Trophoblast cell (in vitro differentiated cells and primary cell): ENCODE data around the gene RNF123.
"Not testable (repeated sequence)": the region's sequence is repeated elsewhere in the genome, so short reads cannot be mapped to it uniquely, and the experiment has no call there.

Source experiments
- DNase-seq, 2 donors: peaks; one replicate each; pipeline ENCODE4 v3.0.0-alpha.2; 2016
- H2AFZ ChIP-seq: 2 replicates; pipeline ENCODE4 v1.6.1; 2013; ENCODE audit warnings: low read length, moderate library complexity, mild to moderate bottlenecking; ENCODE audit not compliant: insufficient read depth, poor library complexity
- H2AK5ac ChIP-seq: 2 replicates; pipeline ENCODE4 v1.6.1; 2013; ENCODE audit warnings: mild to moderate bottlenecking, low read length
- H2BK120ac ChIP-seq: 2 replicates; pipeline ENCODE4 v1.6.1; 2013; ENCODE audit warnings: low read length, mild to moderate bottlenecking, moderate library complexity; ENCODE audit not compliant: insufficient read depth, poor library complexity
- H2BK12ac ChIP-seq: 2 replicates; pipeline ENCODE4 v1.6.1; 2013; ENCODE audit warnings: mild to moderate bottlenecking, low read length, moderate library complexity
- H2BK5ac ChIP-seq: 2 replicates; pipeline ENCODE4 v1.6.1; 2013; ENCODE audit warnings: low read length, low read depth, moderate library complexity, mild to moderate bottlenecking; ENCODE audit not compliant: poor library complexity
- H3K14ac ChIP-seq: 2 replicates; pipeline ENCODE4 v1.6.1; 2013; ENCODE audit warnings: mild to moderate bottlenecking, low read length
- H3K18ac ChIP-seq: 2 replicates; pipeline ENCODE4 v1.6.1; 2013; ENCODE audit warnings: mild to moderate bottlenecking, low read length
- H3K23ac ChIP-seq: 2 replicates; pipeline ENCODE4 v1.6.1; 2013; ENCODE audit warnings: low read length
- H3K27ac ChIP-seq: 2 replicates; pipeline ENCODE4 v1.5.1; 2013; ENCODE audit warnings: low read depth, mild to moderate bottlenecking, inconsistent platforms, low read length, moderate library complexity
- H3K27me3 ChIP-seq: 2 replicates; pipeline ENCODE4 v1.6.1; 2013; ENCODE audit warnings: inconsistent platforms, mild to moderate bottlenecking, low read length, moderate library complexity; ENCODE audit not compliant: insufficient read depth
- H3K36me3 ChIP-seq, 2 experiments: 1 replicate in 1 of 2; 2 replicates in 1 of 2; pipeline ENCODE4 v1.6.1; 2013; ENCODE audit warnings: low read length in 2 of 2, mild to moderate bottlenecking in 2 of 2, moderate library complexity in 1 of 2; ENCODE audit not compliant: insufficient read depth in 2 of 2, control insufficient read depth in 1 of 2
- H3K4ac ChIP-seq: 2 replicates; pipeline ENCODE4 v1.6.1; 2013; ENCODE audit warnings: low read depth, mild to moderate bottlenecking, low read length, moderate library complexity
- H3K4me1 ChIP-seq, 2 experiments: 1 replicate in 1 of 2; 2 replicates in 1 of 2; pipeline ENCODE4 v1.6.1; 2013; ENCODE audit warnings: low read length in 2 of 2, mild to moderate bottlenecking in 2 of 2, moderate library complexity in 1 of 2; ENCODE audit not compliant: insufficient read depth in 2 of 2, control insufficient read depth in 1 of 2
- H3K4me2 ChIP-seq: 2 replicates; pipeline ENCODE4 v1.6.1; 2013; ENCODE audit warnings: inconsistent platforms, mild to moderate bottlenecking, low read length, moderate library complexity
- H3K4me3 ChIP-seq: 2 replicates; pipeline ENCODE4 v1.5.1; 2013; ENCODE audit warnings: mild to moderate bottlenecking, low read depth, low read length, inconsistent platforms
- H3K79me1 ChIP-seq: one replicate; pipeline ENCODE4 v1.6.1; 2013; ENCODE audit warnings: low read length
- H3K79me2 ChIP-seq: 2 replicates; pipeline ENCODE4 v1.6.1; 2013; ENCODE audit warnings: low read length, mild to moderate bottlenecking; ENCODE audit not compliant: control insufficient read depth, insufficient read depth, poor library complexity
- H3K9ac ChIP-seq: 2 replicates; pipeline ENCODE4 v1.6.1; 2013; ENCODE audit warnings: mild to moderate bottlenecking, low read length
- H3K9me3 ChIP-seq: 2 replicates; pipeline ENCODE4 v1.6.1; 2013; ENCODE audit warnings: low read depth, mild to moderate bottlenecking, control low read depth, inconsistent platforms, low read length; ENCODE audit not compliant: insufficient read depth
- H4K12ac ChIP-seq: 2 replicates; pipeline ENCODE4 v1.6.1; 2013; ENCODE audit warnings: low read depth, mild to moderate bottlenecking, low read length, moderate library complexity
- H4K8ac ChIP-seq: 2 replicates; pipeline ENCODE4 v1.6.1; 2013; ENCODE audit warnings: low read depth, mild to moderate bottlenecking, low read length, moderate library complexity
- H4K91ac ChIP-seq: one replicate; pipeline ENCODE4 v1.6.1; 2013; ENCODE audit warnings: low read depth, mild to moderate bottlenecking, low read length, moderate library complexity
- WGBS: extraction: QIAGEN DNeasy Blood & Tissue Kit; methylation state at CpG from one replicate; pipeline ENCODE4 v1.1.7; 2013; ENCODE audit warnings: missing lambda C conversion rate; ENCODE audit not compliant: insufficient read length, insufficient coverage; ENCODE audit errors: extremely low coverage; 5-methylcytosine and 5-hydroxymethylcytosine counted together

The RNF123 gene

DNA sequence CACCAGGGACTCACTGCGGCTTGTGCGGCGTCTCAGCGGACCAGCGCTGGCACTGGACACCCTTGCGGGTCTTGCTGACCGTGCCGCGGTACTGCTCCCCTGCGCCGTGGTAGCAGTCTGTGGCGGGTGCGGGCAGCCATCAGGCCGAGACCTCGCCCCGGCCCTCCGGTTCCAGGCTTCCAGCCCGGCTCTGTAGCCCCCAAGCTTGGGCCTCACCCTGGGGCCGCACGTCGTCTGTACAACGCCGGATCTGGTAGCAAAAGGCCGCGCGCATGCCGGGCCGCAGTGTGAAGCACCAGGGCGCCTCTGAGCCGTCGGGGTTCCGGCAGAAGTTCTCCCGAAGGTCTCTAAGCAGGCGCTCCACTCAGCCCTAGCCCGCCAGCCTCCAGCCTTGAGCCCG lies 3.5 kb upstream of the RNF123 start:
- WGBS: no CpG with 5 or more reads among the region's 36 CpGs
- H3K79me1 ChIP-seq, H2BK120ac ChIP-seq, H3K4me3 ChIP-seq, H3K9ac ChIP-seq, H2BK12ac ChIP-seq, H4K8ac ChIP-seq, H3K9me3 ChIP-seq, H3K79me2 ChIP-seq, H4K12ac ChIP-seq, H3K27ac ChIP-seq, H2BK5ac ChIP-seq, H3K23ac ChIP-seq, H4K91ac ChIP-seq, H3K27me3 ChIP-seq, H3K4ac ChIP-seq, H2AK5ac ChIP-seq, H2AFZ ChIP-seq, H3K14ac ChIP-seq, H3K18ac ChIP-seq: not testable (repeated sequence)
- H3K36me3 ChIP-seq: peaks cover 35 to 36% of the 10 kb centered on the region in 2 experiments
- H3K4me1 ChIP-seq: peaks cover 3 to 18% of the 10 kb centered on the region in 2 experiments
- peak in 1 of 2 donors; percentile 23 for DNase-seq
- H3K4me2 ChIP-seq: peak overlapping the region; percentile 91

- H3K27ac ChIP-seq, H3K79me2 ChIP-seq, H3K18ac ChIP-seq, H3K9me3 ChIP-seq, H3K79me1 ChIP-seq, H2BK5ac ChIP-seq, H4K12ac ChIP-seq, H2BK12ac ChIP-seq, H4K91ac ChIP-seq, H3K27me3 ChIP-seq, H3K23ac ChIP-seq, H2AFZ ChIP-seq, H3K14ac ChIP-seq, H2AK5ac ChIP-seq, H3K4ac ChIP-seq, H2BK120ac ChIP-seq: not testable (repeated sequence)
- no CpG with 5 or more reads among the region's 29 CpGs for WGBS
- peak; percentile 52 to 56 for DNase-seq
- peak overlapping the region; percentile 64 for H3K4me3 ChIP-seq
- peak overlapping the region; percentile 58 for H4K8ac ChIP-seq
- peak overlapping the region; percentile 91 for H3K4me2 ChIP-seq
- H3K9ac ChIP-seq: peak overlapping the region; percentile 85
- H3K36me3 ChIP-seq: peaks cover 30 to 31% of the 10 kb centered on the region in 2 experiments
- peaks cover 3 to 18% of the 10 kb centered on the region in 2 experiments for H3K4me1 ChIP-seq
Observed at GRCh38 chr3:49686346-49686745, 3.0 kb upstream of the RNF123 start.

- H3K9me3 ChIP-seq: not testable (repeated sequence)
Observed at GRCh38 chr3:49686769-49687423, 2.5 kb upstream of the RNF123 start.

GRCh38 chr3:49687424-49687795 lies 1.9 kb upstream of the RNF123 start:
- not testable (repeated sequence) for H3K9me3 ChIP-seq, H3K79me1 ChIP-seq, H2BK120ac ChIP-seq, H2BK12ac ChIP-seq, H3K14ac ChIP-seq, H2BK5ac ChIP-seq, H3K18ac ChIP-seq, H3K4ac ChIP-seq, H3K23ac ChIP-seq, H3K9ac ChIP-seq, H4K8ac ChIP-seq, H4K12ac ChIP-seq, H3K27ac ChIP-seq, DNase-seq, H4K91ac ChIP-seq, H2AFZ ChIP-seq, H3K27me3 ChIP-seq, H3K79me2 ChIP-seq, H3K4me3 ChIP-seq, H2AK5ac ChIP-seq
- Histone ChIP-seq H3K36me3 (peaks cover 20% of the 10 kb centered on the region in 2 experiments), H3K4me1 (peaks cover 3 to 18% of the 10 kb centered on the region in 2 experiments), H3K4me2 (peak overlapping the region; percentile 91)
- WGBS: no CpG with 5 or more reads among the region's 12 CpGs

More at GRCh38 chr3:49686769-49687423, 2.5 kb upstream of the RNF123 start:
- not testable (repeated sequence) for H3K79me2 ChIP-seq, H2AK5ac ChIP-seq, H3K79me1 ChIP-seq, H3K4ac ChIP-seq, H3K27me3 ChIP-seq, H3K23ac ChIP-seq, H3K27ac ChIP-seq
- H2AFZ ChIP-seq: peak overlapping the region; percentile 61
- H4K91ac ChIP-seq: peak overlapping the region; percentile 54
- peak overlapping the region; percentile 35 for H2BK120ac ChIP-seq
- H4K12ac ChIP-seq: peak overlapping the region; percentile 65
- peak overlapping the region; percentile 69 for H3K9ac ChIP-seq
- H3K4me3 ChIP-seq: peak overlapping the region; percentile 68
- DNase-seq: peak; percentile 84 to 90
- no CpG with 5 or more reads among the region's 44 CpGs for whole genome bisulfite sequencing
- H3K18ac ChIP-seq: peak overlapping the region; percentile 52
- H4K8ac ChIP-seq: peak overlapping the region; percentile 92
- H3K14ac ChIP-seq: peak overlapping the region; percentile 81
- peak overlapping the region; percentile 17 for H2BK5ac ChIP-seq
- peak overlapping the region; percentile 56 for H2BK12ac ChIP-seq
- H3K4me1 ChIP-seq: peaks cover 3 to 18% of the 10 kb centered on the region in 2 experiments
- H3K36me3 ChIP-seq: peaks cover 25 to 26% of the 10 kb centered on the region in 2 experiments
- peak overlapping the region; percentile 91 for H3K4me2 ChIP-seq
